RWPE1 (cell line): ENCODE data around the gene KLHDC7A.

Experiments
- CTCF ChIA-PET: fragments of 350-600 bp; sonication (Branson Sonifier 250); formaldehyde crosslinking; extraction: SDS; loops from one replicate; lab custom pipeline; 2021; lab: Yijun Ruan, JAX
- POLR2A ChIA-PET: fragments of 400-600 bp; formaldehyde crosslinking; extraction: SDS; loops from one replicate; lab custom pipeline; 2020; ENCODE audit warnings: antibody characterized with exemption; ENCODE audit not compliant: low non-redundant PET; lab: Yijun Ruan, JAX
- DNase-seq: peaks from one replicate; pipeline ENCODE4 v3.0.0; 2012; ENCODE audit warnings: low spot score
- H3K27ac ChIP-seq: fragments of 450-650 bp; 2 replicates; pipeline ENCODE4 v1.5.1; 2017
- CTCF ChIP-seq: fragments of 450-650 bp; conservative IDR thresholded peaks from 2 replicates; pipeline ENCODE4 v1.5.1; 2017; ENCODE audit warnings: low read depth, mild to moderate bottlenecking

Gene KLHDC7A

GRCh38 chr1:18532390-18533170 lies 51.9 kb downstream of the KLHDC7A start:
- no peak for TF ChIP-seq CTCF
- ChIA-PET CTCF (no interaction called here), POLR2A (no interaction called here)
- no peak for DNase-seq
- H3K27ac ChIP-seq = no peak overlapping the region

- POLR2A ChIA-PET = no interaction called here
- no peak for DNase-seq
- CTCF ChIA-PET = no interaction called here
- H3K27ac ChIP-seq = no peak overlapping the region
- TF ChIP-seq CTCF = no peak
Observed at GRCh38 chr1:18533259-18533658, 52.5 kb downstream of the KLHDC7A start.

- CTCF ChIA-PET = interaction anchor here (1.1 kb wide), 1 partner anchor 47 kb away, joined by 4 read pairs; no protein-coding TSS in a partner anchor
- no peak for TF ChIP-seq CTCF
- POLR2A ChIA-PET = no interaction called here
- no peak overlapping the region for H3K27ac ChIP-seq
- no peak for DNase-seq
Observed at GRCh38 chr1:18534810-18535205, 54.1 kb downstream of the KLHDC7A start.
